Duodenal mucosa (tissue), 2 donors: ENCODE measurements around the gene SMIM28.

Source experiments
- H3K27ac ChIP-seq: one replicate; pipeline ENCODE4 v1.7.0; 2013; ENCODE audit warnings: low read depth, low read length
- H3K27me3 ChIP-seq, 2 donors: one replicate each; pipeline ENCODE4 v1.7.0; 2013; ENCODE audit warnings: low read length in 2 of 2, control low read depth in 1 of 2; ENCODE audit not compliant: insufficient read depth in 2 of 2, control insufficient read depth in 1 of 2
- H3K36me3 ChIP-seq, 2 donors: one replicate each; pipeline ENCODE4 v1.7.0; 2013; ENCODE audit warnings: low read length in 2 of 2, control low read depth in 1 of 2; ENCODE audit not compliant: insufficient read depth in 2 of 2, control insufficient read depth in 1 of 2
- H3K4me1 ChIP-seq, 2 donors: one replicate each; pipeline ENCODE4 v1.7.0; 2013; ENCODE audit warnings: low read length in 2 of 2, control low read depth in 1 of 2; ENCODE audit not compliant: insufficient read depth in 2 of 2, control insufficient read depth in 1 of 2
- H3K4me3 ChIP-seq, 2 donors: one replicate each; pipeline ENCODE4 v1.7.0; 2013; ENCODE audit warnings: low read length in 2 of 2, low read depth in 1 of 2
- H3K9ac ChIP-seq, 2 donors: one replicate each; pipeline ENCODE4 v1.7.0; 2013; ENCODE audit warnings: low read length in 2 of 2, low read depth in 1 of 2
- H3K9me3 ChIP-seq, 2 donors: one replicate each; pipeline ENCODE4 v1.7.0; 2013; ENCODE audit warnings: low read length in 2 of 2, control low read depth in 1 of 2; ENCODE audit not compliant: control insufficient read depth in 1 of 2

SMIM28 gene

GRCh38 chr6:138429761-138430160 lies 52.1 kb downstream of the SMIM28 start:
- H3K27me3 ChIP-seq: no peaks in the 10 kb centered on the region
- H3K4me3 ChIP-seq: no peak overlapping the region
- H3K9me3 ChIP-seq: no peaks in the 10 kb centered on the region
- peaks cover 2 to 6% of the 10 kb centered on the region in 2 donors for H3K4me1 ChIP-seq
- H3K27ac ChIP-seq: no peak overlapping the region
- H3K9ac ChIP-seq: no peak overlapping the region
- peaks cover 26 to 82% of the 10 kb centered on the region in 2 donors for H3K36me3 ChIP-seq

DNA sequence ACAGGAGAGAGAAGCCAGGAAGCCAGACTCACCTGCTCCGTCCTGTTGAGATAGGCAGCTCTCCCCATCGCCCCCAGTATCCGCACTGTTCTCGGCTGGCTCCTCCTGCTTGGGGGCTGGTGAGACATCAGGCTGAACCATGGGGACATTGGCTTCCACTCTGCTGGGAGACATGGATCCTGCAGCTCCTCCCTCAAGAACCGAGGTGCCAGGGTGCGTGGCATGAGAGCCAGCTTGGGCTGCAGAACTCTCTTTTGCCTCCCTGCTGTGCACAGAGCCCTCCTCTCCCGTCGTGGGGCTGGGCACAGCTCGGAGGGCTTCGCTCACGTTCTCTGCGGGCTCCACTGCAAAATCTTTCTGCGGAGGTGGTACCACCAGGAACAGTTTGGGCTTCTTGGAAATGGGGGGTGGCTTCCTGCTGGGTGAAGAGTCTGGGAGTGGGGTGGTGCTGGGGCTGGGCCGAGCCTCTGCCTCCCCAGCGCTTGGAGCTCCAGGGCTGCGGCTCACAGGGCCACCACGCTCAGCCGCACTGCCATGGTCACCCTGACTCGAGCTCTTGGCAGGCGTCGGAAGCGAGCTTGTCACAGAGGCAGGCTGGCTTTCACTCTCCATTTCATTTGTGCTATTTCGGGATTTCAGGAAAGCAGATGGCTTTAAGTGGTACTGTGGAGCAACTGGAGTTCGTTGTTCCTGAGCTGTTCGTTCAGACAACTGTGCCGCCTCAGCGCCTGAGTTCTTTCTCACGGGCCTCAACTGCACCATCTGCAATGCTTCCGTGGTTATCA lies 52.8 kb downstream of the SMIM28 start:
- Histone ChIP-seq H3K27ac (no peak overlapping the region), H3K27me3 (no peaks in the 10 kb centered on the region), H3K9me3 (no peaks in the 10 kb centered on the region), H3K4me1 (peaks cover 3 to 8% of the 10 kb centered on the region in 2 donors), H3K36me3 (peaks cover 28 to 82% of the 10 kb centered on the region in 2 donors), H3K4me3 (no peak overlapping the region), H3K9ac (no peak overlapping the region)

GRCh38 chr6:138431256-138432062 lies 53.8 kb downstream of the SMIM28 start:
- H3K27ac ChIP-seq: no peak overlapping the region
- H3K36me3 ChIP-seq: peaks cover 22 to 81% of the 10 kb centered on the region in 2 donors
- no peak overlapping the region for H3K9ac ChIP-seq
- H3K4me3 ChIP-seq: no peak overlapping the region
- H3K27me3 ChIP-seq: no peaks in the 10 kb centered on the region
- H3K9me3 ChIP-seq: no peaks in the 10 kb centered on the region
- peaks cover 3 to 8% of the 10 kb centered on the region in 2 donors for H3K4me1 ChIP-seq

- peaks cover 3 to 8% of the 10 kb centered on the region in 2 donors for H3K4me1 ChIP-seq
- no peaks in the 10 kb centered on the region for H3K27me3 ChIP-seq
- peaks cover 20 to 80% of the 10 kb centered on the region in 2 donors for H3K36me3 ChIP-seq
- H3K9me3 ChIP-seq: no peaks in the 10 kb centered on the region
- no peak overlapping the region for H3K4me3 ChIP-seq
- no peak overlapping the region for H3K27ac ChIP-seq
- no peak overlapping the region for H3K9ac ChIP-seq
Observed at GRCh38 chr6:138432063-138432356, 54.3 kb downstream of the SMIM28 start.
